K562 (cell line): ENCODE results near the gene NMRAL1. TPM values are rescaled to one million over a fixed set of nuclear protein-coding genes. Genes with fewer than 3 reads are reported as not detected.

Experiments used
- ASH1L ChIP-seq: fragments of 450-650 bp; IDR thresholded peaks from 2 replicates; pipeline ENCODE4 v1.6.1; 2018; ENCODE audit warnings: borderline replicate concordance, mild to moderate bottlenecking, low read depth; ENCODE audit not compliant: partially characterized antibody
- FOXJ2 ChIP-seq: fragments of 200-800 bp; sonication (Bioruptor generic); IDR thresholded peaks from 2 replicates; pipeline ENCODE4 v1.6.1; 2016; ENCODE audit warnings: missing genetic modification characterization, missing compliant biosample characterization
- GATA2 ChIP-seq: sonication (generic); formaldehyde crosslinking; IDR thresholded peaks from 2 replicates; pipeline ENCODE4 v1.4.0; 2020; ENCODE audit warnings: mild to moderate bottlenecking, missing genetic modification reagents
- HCFC1 ChIP-seq: IDR thresholded peaks from 2 replicates; pipeline ENCODE4 v1.6.1; 2012; ENCODE audit warnings: low read depth, low read length, improper control_type of control experiment
- HDAC2 ChIP-seq: fragments of 450-650 bp; IDR thresholded peaks from 2 replicates; pipeline ENCODE4 v1.6.1; 2016; ENCODE audit warnings: mild to moderate bottlenecking
- HNRNPH1 ChIP-seq: fragments of 200-400 bp; formaldehyde crosslinking; optimal IDR thresholded peaks from 2 replicates; pipeline ENCODE3; 2017; ENCODE audit warnings: low read depth, mild to moderate bottlenecking, low read length, moderate library complexity
- KAT8 ChIP-seq: fragments of 450-650 bp; IDR thresholded peaks from 2 replicates; pipeline ENCODE4 v1.6.1; 2016; ENCODE audit warnings: low read depth, mild to moderate bottlenecking
- KHSRP ChIP-seq: fragments of 450-650 bp; IDR thresholded peaks from 2 replicates; pipeline ENCODE4 v1.6.1; 2017
- LCOR ChIP-seq: sonication (generic); formaldehyde crosslinking; IDR thresholded peaks from 2 replicates; pipeline ENCODE4 v1.8.0; 2022; ENCODE audit warnings: mild to moderate bottlenecking, missing genetic modification reagents
- PHF20 ChIP-seq: fragments of 450-650 bp; IDR thresholded peaks from 2 replicates; pipeline ENCODE4 v1.6.1; 2018; ENCODE audit not compliant: partially characterized antibody
- SRF ChIP-seq, 2 experiments: fragments of 250-450, 450-650 bp in 1 of 2; sonication (Bioruptor Pico) in 1 of 2; sonication (generic) in 1 of 2; formaldehyde crosslinking; IDR thresholded peaks; 2 replicates each; pipeline versions ENCODE4 v1.5.0 to v1.5.1; 2020 to 2022; ENCODE audit warnings: mild to moderate bottlenecking in 1 of 2, missing genetic modification reagents in 1 of 2
- TEAD2 ChIP-seq: fragments of 450-650 bp; IDR thresholded peaks from 2 replicates; pipeline ENCODE4 v1.6.1; 2016; ENCODE audit warnings: missing genetic modification characterization, control low read depth, missing compliant biosample characterization
- ZNF639 ChIP-seq, 2 experiments: fragments of 200-800 bp in 1 of 2; sonication (Bioruptor generic) in 1 of 2; sonication (generic) in 1 of 2; formaldehyde crosslinking in 1 of 2; IDR thresholded peaks in 1 of 2; conservative IDR thresholded peaks in 1 of 2; 2 replicates each; pipeline versions ENCODE4 v1.5.0 to v1.6.1; 2016 to 2020; ENCODE audit warnings: missing compliant biosample characterization in 1 of 2, missing genetic modification characterization in 1 of 2, missing genetic modification reagents in 1 of 2
- polyA plus RNA-seq, 8 experiments: library from polyadenylated mRNA; depleted of rRNA in 4 of 8; stranded (reverse) in 5 of 8; unstranded in 3 of 8; fragments of >200 nt; fragmentation: Nextera tagmentation in 2 of 8; fragmentation: Illumina TruSeq in 1 of 8; extraction: Ambion mirVana in 2 of 8; extraction: Trizol in 1 of 8; gene quantifications; 2 replicates each; pipeline versions ENCODE4 v1.2.1 to v1.2.3, GENCODE V29; 2011 to 2014; ENCODE audit warnings: inconsistent platforms in 1 of 8, missing spikeins in 1 of 8
- total RNA-seq, 7 experiments: library from RNA; depleted of rRNA in 6 of 7; stranded (reverse); fragments of >200 nt in 6 of 7; fragmentation: Illumina TruSeq in 2 of 7; extraction: Trizol in 2 of 7; gene quantifications; 2 replicates each; pipeline versions ENCODE4 v1.2.1 to v1.2.3, GENCODE V29; 2011 to 2021; ENCODE audit warnings: low replicate concordance in 1 of 7
- TF ChIP-seq, protein P1 (sequence below): fragments of 200-600 bp; sonication (generic); IDR thresholded peaks from one replicate; pipeline ENCODE4 v1.6.1; 2012; ENCODE audit warnings: mild to moderate bottlenecking, low read depth, low read length, inconsistent platforms

The NMRAL1 gene
- total and polyA plus RNA-seq, 9 of the 15 experiments (the other 6 are each of a cell fraction or from before 2014, with no cell fraction given): 6.3 to 116 (median 63.2) TPM

DNA sequence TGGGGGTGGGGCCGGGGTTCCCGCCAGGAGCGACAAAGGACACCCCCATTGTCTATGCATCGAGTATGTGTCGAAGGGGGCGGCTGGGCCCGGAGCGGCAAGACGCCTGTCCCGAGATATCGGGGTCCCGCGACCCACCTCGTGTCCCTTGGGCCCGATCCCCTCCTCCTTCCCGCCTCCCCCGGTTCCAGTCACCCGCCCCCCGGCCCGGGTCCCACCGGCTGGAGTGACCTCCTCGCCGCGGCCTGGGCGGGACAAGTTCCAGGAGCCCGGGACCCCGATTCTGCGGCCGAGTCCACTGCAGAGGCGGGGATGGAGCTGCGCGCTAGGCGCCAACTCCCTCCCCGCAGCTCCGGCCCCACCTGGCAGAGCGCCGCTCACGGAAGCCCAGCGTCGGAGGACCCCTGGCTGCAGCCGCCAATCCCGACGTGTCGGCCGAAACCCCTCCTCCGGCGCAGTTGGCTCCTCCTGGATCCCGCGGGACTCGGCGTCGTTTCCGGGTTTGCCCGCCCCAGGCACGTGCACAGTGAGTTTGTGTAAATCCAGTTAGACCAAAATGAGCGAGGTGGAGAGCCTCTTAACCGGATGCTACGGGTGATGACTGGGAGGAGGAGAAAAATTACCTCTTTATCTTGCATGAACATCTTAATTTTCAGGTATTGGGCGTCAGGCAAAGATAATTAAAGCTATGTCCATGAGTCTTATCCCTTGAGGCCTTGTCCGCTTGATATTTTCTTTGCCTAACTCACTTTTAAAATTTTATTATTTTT is at the start of gene NMRAL1 (continued):
- TF ChIP-seq KHSRP (no peak), LCOR (CRISPR knock-in tag) (peak; percentile 78; the same call in 1 of the 2 replicates), ASH1L (peak; percentile 50), SRF (CRISPR knock-in tag; IDR thresholded peaks at IDR 0.05) (peak in 1 of 2 experiments; percentile 61; a peak in 1 of 4 replicates), HNRNPH1 (no peak), FOXJ2 (tag) (no peak), HDAC2 (peak; percentile 25; the same call in 1 of the 2 replicates), KAT8 (no peak), ZNF639 (CRISPR knock-in tag; conservative IDR thresholded peaks at IDR 0.05 in 1 of 2, IDR thresholded peaks at IDR 0.05 in 1 of 2) (peak in 1 of 2 experiments; percentile 61; a peak in 1 of 4 replicates), GATA2 (CRISPR knock-in tag) (no peak), TEAD2 (tag) (no peak), PHF20 (no peak), HCFC1 (peak; percentile 63)
- TF ChIP-seq, protein P1, sequence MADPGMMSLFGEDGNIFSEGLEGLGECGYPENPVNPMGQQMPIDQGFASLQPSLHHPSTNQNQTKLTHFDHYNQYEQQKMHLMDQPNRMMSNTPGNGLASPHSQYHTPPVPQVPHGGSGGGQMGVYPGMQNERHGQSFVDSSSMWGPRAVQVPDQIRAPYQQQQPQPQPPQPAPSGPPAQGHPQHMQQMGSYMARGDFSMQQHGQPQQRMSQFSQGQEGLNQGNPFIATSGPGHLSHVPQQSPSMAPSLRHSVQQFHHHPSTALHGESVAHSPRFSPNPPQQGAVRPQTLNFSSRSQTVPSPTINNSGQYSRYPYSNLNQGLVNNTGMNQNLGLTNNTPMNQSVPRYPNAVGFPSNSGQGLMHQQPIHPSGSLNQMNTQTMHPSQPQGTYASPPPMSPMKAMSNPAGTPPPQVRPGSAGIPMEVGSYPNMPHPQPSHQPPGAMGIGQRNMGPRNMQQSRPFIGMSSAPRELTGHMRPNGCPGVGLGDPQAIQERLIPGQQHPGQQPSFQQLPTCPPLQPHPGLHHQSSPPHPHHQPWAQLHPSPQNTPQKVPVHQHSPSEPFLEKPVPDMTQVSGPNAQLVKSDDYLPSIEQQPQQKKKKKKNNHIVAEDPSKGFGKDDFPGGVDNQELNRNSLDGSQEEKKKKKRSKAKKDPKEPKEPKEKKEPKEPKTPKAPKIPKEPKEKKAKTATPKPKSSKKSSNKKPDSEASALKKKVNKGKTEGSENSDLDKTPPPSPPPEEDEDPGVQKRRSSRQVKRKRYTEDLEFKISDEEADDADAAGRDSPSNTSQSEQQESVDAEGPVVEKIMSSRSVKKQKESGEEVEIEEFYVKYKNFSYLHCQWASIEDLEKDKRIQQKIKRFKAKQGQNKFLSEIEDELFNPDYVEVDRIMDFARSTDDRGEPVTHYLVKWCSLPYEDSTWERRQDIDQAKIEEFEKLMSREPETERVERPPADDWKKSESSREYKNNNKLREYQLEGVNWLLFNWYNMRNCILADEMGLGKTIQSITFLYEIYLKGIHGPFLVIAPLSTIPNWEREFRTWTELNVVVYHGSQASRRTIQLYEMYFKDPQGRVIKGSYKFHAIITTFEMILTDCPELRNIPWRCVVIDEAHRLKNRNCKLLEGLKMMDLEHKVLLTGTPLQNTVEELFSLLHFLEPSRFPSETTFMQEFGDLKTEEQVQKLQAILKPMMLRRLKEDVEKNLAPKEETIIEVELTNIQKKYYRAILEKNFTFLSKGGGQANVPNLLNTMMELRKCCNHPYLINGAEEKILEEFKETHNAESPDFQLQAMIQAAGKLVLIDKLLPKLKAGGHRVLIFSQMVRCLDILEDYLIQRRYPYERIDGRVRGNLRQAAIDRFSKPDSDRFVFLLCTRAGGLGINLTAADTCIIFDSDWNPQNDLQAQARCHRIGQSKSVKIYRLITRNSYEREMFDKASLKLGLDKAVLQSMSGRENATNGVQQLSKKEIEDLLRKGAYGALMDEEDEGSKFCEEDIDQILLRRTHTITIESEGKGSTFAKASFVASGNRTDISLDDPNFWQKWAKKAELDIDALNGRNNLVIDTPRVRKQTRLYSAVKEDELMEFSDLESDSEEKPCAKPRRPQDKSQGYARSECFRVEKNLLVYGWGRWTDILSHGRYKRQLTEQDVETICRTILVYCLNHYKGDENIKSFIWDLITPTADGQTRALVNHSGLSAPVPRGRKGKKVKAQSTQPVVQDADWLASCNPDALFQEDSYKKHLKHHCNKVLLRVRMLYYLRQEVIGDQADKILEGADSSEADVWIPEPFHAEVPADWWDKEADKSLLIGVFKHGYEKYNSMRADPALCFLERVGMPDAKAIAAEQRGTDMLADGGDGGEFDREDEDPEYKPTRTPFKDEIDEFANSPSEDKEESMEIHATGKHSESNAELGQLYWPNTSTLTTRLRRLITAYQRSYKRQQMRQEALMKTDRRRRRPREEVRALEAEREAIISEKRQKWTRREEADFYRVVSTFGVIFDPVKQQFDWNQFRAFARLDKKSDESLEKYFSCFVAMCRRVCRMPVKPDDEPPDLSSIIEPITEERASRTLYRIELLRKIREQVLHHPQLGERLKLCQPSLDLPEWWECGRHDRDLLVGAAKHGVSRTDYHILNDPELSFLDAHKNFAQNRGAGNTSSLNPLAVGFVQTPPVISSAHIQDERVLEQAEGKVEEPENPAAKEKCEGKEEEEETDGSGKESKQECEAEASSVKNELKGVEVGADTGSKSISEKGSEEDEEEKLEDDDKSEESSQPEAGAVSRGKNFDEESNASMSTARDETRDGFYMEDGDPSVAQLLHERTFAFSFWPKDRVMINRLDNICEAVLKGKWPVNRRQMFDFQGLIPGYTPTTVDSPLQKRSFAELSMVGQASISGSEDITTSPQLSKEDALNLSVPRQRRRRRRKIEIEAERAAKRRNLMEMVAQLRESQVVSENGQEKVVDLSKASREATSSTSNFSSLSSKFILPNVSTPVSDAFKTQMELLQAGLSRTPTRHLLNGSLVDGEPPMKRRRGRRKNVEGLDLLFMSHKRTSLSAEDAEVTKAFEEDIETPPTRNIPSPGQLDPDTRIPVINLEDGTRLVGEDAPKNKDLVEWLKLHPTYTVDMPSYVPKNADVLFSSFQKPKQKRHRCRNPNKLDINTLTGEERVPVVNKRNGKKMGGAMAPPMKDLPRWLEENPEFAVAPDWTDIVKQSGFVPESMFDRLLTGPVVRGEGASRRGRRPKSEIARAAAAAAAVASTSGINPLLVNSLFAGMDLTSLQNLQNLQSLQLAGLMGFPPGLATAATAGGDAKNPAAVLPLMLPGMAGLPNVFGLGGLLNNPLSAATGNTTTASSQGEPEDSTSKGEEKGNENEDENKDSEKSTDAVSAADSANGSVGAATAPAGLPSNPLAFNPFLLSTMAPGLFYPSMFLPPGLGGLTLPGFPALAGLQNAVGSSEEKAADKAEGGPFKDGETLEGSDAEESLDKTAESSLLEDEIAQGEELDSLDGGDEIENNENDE: no peak
